GM18520 (cell line): ENCODE results near the gene ZNF79.

Experiments
- ATAC-seq: cut with Tn5 transposase; IDR thresholded peaks from one replicate; pipeline ENCODE4 v1.9.1; 2021; ENCODE audit not compliant: unreplicated experiment

ZNF79 gene

GRCh38 chr9:127423476-127423933, 677 bp upstream of the ZNF79 start:
- no peak for ATAC-seq

- ATAC-seq, result peak; percentile 6
Measured at GRCh38 chr9:127424676-127424999, 456 bp downstream of the ZNF79 start.

GRCh38 chr9:127426756-127427155, 2.6 kb downstream of the ZNF79 start:
- no peak for ATAC-seq

GRCh38 chr9:127428348-127428747, 4.2 kb downstream of the ZNF79 start:
- no peak for ATAC-seq

- no peak for ATAC-seq
Measured at GRCh38 chr9:127430415-127430814, 6.2 kb downstream of the ZNF79 start.

- no peak for ATAC-seq
Measured at GRCh38 chr9:127437497-127438264, 13.5 kb downstream of the ZNF79 start.

- no peak for ATAC-seq
Measured at GRCh38 chr9:127438394-127438793, 14.2 kb downstream of the ZNF79 start.

- ATAC-seq, result no peak
Measured at GRCh38 chr9:127444283-127444920, 20.2 kb downstream of the ZNF79 start.

GRCh38 chr9:127444921-127445850, 21.0 kb downstream of the ZNF79 start:
- ATAC-seq, result no peak

GRCh38 chr9:127445851-127446712, 21.9 kb downstream of the ZNF79 start:
- no peak for ATAC-seq

GRCh38 chr9:127446713-127447415, 22.7 kb downstream of the ZNF79 start:
- ATAC-seq, result no peak

GRCh38 chr9:127447416-127448111, 23.4 kb downstream of the ZNF79 start:
- no peak for ATAC-seq

- ATAC-seq, result no peak
Measured at GRCh38 chr9:127448112-127448805, 24.1 kb downstream of the ZNF79 start.

- no peak for ATAC-seq
Measured at GRCh38 chr9:127449332-127449966, 25.3 kb downstream of the ZNF79 start.

GRCh38 chr9:127450243-127450760, 26.1 kb downstream of the ZNF79 start:
- ATAC-seq, result no peak

- ATAC-seq, result peak; percentile 36
Measured at GRCh38 chr9:127450830-127451607, 26.8 kb downstream of the ZNF79 start, which contains the start of the genes LRSAM1 and RPL12. Gene LRSAM1, plus strand, starts transcription at chr9:127451510. Its CDS starts 3,018 bp downstream, at chr9:127454528. Gene RPL12, minus strand, starts transcription at chr9:127451406. Its CDS starts 89 bp downstream, at chr9:127451317.

- no peak for ATAC-seq
Measured at GRCh38 chr9:127451608-127451857, 27.4 kb downstream of the ZNF79 start.
